ENCODE measurements around the gene CDH16.
"Not testable (repeated sequence)": the region's sequence is repeated elsewhere in the genome, so short reads cannot be mapped to it uniquely, and the experiment has no call there.

The CDH16 gene

DNA sequence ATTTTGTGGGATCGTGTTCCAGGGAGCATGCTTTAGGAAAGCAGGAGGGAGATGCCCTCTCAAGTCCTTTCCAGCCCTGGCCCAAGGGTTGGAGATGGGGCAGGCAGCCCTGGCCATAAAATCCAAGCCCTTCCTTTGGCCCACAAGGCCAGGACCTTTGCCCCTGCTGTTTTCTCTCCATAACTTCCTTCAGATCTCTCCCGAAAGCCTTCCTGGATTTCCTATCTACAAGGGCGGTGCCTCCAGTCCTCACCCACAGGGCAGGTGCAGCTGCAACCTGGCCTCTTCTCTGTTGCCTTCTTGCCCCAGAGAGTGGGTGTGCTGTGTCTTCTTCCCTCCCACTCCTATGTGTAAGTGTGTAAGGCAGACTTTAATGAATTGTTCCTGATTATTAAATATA lies 46.8 kb downstream of the CDH16 start:
- DNase-seq (ENCODE audit: low read depth in 2 of 2) = no peak

DNA sequence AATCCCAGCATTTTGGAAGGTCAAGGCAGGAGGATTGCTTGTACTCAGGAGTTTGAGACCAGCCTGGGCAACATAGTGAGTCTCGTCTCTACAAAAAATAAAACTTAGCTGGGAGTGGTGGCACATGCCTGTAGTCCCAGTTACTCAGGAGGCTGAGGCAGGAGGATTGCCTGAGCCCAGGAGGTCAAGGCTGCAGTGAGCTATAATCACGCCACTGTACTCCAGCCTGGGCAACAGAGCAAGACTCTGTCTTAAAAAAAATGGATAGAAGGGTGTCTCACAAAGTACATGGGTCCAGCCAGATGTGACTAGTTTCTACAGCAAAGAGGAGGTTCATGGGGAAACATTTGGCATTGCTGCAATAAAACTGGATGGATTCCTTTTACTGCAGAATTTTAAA lies 47.3 kb downstream of the CDH16 start:
- DNase-seq (ENCODE audit: low read depth in 2 of 2) = not testable (repeated sequence)

DNA sequence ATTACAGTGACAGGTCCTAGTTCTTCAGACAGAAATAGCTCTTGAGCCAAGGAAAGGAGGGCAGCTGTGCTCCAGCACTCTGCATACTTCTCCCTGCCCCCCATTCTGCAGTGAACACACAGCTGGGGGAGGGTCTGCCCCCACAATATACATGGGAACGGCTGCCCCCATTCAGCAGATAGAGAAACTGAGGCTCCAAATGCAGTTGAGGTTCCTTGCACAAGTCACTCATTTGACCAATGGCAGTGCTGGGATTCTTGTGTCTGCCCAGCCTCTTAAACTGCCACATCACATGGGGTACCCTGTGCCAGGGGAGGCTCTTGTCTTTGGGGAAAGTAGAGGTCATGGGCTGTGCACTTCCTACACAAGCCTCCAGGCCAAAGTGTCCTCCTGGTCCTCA lies 49.3 kb downstream of the CDH16 start:
- DNase-seq (ENCODE audit: low read depth in 2 of 2) = no peak

- no peak for DNase-seq (ENCODE audit: low read depth in 2 of 2)
These were observed 55.0 kb downstream of the CDH16 start for GRCh38 chr16:66863707-66864106.

- no peak for DNase-seq (ENCODE audit: low read depth in 2 of 2)
These were observed 56.6 kb downstream of the CDH16 start for GRCh38 chr16:66862023-66862520.

DNA sequence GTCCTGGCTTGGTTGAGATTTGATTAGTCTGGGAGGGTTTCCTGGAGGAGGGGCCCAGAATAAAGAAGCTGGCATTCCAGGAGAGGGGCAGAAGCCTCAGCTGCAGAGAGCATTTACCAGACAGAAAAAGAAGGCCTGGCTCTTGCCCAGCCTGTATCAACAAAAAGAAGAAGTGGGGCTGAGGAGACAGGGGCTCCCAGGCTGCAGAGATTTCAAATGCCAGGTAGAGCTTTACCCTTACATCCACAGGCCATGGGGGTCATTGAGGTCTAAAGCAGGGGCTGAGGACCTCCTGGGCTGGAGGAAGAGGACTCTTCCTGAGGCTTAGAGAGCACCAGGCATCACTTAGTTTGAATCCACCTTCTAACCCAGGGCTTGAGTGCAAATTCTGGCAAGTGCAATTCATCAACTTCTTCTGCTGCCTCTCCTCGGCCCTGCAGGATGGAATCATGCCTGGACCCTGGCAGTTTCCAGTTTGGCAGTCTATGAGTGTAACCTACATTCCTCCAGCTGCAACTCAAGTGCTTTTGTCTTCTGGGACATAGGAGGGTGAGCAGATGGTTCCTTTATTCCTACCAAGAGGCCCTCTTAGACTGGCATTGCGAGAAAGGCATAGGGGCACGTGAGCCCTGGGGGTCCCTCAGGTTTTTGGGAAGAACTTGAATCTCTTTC lies 59.2 kb downstream of the CDH16 start:
- no peak for DNase-seq (ENCODE audit: low read depth in 2 of 2)

DNA sequence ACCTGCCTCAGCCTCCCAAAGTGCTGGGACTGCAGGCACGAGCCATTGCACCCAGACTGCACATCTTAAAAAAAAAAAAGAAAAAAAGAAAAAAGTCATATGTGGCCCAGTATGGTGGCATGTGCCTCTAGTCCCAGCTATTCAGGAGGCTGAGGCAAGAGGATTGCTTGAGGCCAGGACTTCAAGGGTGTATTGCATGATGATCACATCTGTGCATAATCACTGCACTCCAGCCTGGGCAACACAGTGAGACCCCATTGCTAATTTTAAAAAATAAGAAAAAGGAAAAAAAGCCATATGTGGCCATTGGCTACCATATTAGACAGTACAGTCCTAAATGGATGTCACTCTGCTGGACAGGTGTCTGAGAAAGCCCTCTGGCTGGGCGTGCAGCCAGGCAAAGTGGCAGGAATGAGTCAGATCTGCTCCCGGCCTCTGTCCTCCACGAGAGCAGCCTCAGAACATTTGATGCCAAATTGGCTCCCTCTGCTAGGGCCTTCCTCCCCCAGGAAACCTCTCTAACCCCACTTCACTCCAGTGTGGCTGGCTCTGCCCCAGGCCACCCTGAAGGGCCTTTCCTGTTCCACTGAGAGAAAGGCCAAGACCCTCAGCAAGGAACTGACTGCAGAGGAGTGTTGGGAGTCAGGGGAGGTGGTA lies 59.8 kb downstream of the CDH16 start:
- DNase-seq (ENCODE audit: low read depth in 2 of 2) = no peak
